WI38 (cell line): ENCODE measurements around the gene TUT7.

Source experiments
- H3K4me3 ChIP-seq: 2 replicates; pipeline ENCODE4 v1.5.1; 2011; ENCODE audit warnings: low read depth, mild to moderate bottlenecking, control low read depth, low read length
- TF ChIP-seq, protein P1 (sequence below): IDR thresholded peaks from 2 replicates; pipeline ENCODE4 v1.5.1; 2012; ENCODE audit warnings: low read depth, mild to moderate bottlenecking, control low read depth, low read length

Gene TUT7

GRCh38 chr9:86286278-86286677 lies 67.9 kb downstream of the TUT7 start:
- TF ChIP-seq, protein P1, sequence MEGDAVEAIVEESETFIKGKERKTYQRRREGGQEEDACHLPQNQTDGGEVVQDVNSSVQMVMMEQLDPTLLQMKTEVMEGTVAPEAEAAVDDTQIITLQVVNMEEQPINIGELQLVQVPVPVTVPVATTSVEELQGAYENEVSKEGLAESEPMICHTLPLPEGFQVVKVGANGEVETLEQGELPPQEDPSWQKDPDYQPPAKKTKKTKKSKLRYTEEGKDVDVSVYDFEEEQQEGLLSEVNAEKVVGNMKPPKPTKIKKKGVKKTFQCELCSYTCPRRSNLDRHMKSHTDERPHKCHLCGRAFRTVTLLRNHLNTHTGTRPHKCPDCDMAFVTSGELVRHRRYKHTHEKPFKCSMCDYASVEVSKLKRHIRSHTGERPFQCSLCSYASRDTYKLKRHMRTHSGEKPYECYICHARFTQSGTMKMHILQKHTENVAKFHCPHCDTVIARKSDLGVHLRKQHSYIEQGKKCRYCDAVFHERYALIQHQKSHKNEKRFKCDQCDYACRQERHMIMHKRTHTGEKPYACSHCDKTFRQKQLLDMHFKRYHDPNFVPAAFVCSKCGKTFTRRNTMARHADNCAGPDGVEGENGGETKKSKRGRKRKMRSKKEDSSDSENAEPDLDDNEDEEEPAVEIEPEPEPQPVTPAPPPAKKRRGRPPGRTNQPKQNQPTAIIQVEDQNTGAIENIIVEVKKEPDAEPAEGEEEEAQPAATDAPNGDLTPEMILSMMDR: no peak
- no peak overlapping the region for H3K4me3 ChIP-seq

- H3K4me3 ChIP-seq: no peak overlapping the region
- TF ChIP-seq, protein P1: no peak
Observed at GRCh38 chr9:86285261-86285660, 68.9 kb downstream of the TUT7 start.

- H3K4me3 ChIP-seq: peak overlapping the region; percentile 89
- TF ChIP-seq, protein P1: no peak
Observed at GRCh38 chr9:86282979-86283535, 71.2 kb downstream of the TUT7 start.

- H3K4me3 ChIP-seq: peak within 1 kb of the TSS; percentile 89
- TF ChIP-seq, protein P1: no peak
Observed at GRCh38 chr9:86282077-86282978, 71.9 kb downstream of the TUT7 start, which contains the start of gene ISCA1. Gene ISCA1 (minus strand): TSS chr9:86282538. CDS start chr9:86282458, 80 bp downstream.

DNA sequence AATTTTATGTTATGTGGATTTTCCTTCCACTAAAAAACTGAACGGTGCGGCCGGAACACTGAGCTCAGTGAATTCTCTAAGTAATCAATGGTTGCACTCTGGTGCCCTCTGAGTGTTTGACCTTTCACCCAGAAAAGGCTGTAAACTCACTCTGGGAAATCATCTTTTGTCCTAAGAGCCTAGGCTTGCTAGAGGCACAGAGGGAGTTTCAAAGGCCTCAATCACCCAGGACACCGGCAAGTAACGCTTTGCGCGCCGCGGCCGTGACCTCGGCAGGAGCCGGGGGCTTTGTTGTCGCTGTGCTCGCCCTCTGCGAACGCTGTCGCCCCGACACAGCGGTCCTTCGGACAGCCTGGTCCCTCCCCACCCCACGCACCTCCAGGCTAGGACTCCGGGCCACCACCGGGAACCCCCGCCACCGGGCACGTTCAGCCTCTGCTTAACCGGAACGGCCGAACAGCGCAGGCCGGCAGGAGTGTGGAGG lies 72.6 kb downstream of the TUT7 start:
- peak overlapping the region; percentile 89 for H3K4me3 ChIP-seq
- TF ChIP-seq, protein P1: no peak

DNA sequence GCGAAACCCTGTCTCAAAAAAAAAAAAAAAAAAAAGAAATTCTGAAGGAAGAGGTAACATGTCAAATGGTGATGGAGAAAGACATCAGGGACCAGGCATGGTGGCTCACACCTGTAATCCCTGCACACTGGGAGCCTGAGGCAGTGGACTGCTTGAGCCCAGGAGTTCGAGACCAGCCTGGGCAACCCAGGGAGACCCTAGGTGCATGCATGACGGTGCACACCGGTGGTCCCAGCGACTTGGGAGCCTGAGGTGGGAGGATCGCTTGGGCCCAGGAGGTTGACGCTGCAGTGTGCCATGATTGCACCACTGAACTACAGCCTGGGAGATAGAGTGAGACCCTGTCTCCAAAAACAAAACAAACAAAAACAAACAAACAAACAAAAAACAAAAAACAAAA lies 73.6 kb downstream of the TUT7 start:
- TF ChIP-seq, protein P1: no peak
- no peak overlapping the region; the same call in 1 of the 2 replicates for H3K4me3 ChIP-seq

DNA sequence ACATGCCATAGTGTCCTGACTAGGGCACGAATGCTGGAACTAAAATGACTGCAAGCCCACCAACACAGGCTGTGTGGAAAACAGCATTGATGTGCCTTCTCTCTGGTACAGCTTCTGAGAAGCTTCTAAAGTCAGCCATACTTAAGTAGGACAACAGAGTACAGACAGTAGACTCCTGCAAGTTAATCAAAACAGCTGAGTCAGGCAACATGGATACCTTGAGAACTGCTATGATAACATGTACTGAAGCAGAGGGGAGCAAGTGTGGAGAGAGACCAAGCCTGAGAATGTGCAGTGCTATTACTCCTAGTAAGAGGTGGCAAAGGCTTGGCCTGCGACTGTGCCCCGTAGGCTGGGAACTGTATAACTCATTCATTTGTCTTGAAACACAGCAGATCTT lies 74.4 kb downstream of the TUT7 start:
- TF ChIP-seq, protein P1: no peak
- no peak overlapping the region for H3K4me3 ChIP-seq
